Measurements from ENCODE around the gene ZNF511.

- no peak for TF ChIP-seq ZNF416 (tag by site-specific recombination; IDR thresholded peaks at IDR 0.05)
- peak; percentile 47; the same call in 1 of the 2 replicates for TF ChIP-seq CTCF (tag by site-specific recombination; IDR thresholded peaks at IDR 0.05)
- no peak; the same call in 1 of the 2 replicates for TF ChIP-seq ZNF37A (tag by site-specific recombination; IDR thresholded peaks at IDR 0.05)
- TF ChIP-seq, protein P1, sequence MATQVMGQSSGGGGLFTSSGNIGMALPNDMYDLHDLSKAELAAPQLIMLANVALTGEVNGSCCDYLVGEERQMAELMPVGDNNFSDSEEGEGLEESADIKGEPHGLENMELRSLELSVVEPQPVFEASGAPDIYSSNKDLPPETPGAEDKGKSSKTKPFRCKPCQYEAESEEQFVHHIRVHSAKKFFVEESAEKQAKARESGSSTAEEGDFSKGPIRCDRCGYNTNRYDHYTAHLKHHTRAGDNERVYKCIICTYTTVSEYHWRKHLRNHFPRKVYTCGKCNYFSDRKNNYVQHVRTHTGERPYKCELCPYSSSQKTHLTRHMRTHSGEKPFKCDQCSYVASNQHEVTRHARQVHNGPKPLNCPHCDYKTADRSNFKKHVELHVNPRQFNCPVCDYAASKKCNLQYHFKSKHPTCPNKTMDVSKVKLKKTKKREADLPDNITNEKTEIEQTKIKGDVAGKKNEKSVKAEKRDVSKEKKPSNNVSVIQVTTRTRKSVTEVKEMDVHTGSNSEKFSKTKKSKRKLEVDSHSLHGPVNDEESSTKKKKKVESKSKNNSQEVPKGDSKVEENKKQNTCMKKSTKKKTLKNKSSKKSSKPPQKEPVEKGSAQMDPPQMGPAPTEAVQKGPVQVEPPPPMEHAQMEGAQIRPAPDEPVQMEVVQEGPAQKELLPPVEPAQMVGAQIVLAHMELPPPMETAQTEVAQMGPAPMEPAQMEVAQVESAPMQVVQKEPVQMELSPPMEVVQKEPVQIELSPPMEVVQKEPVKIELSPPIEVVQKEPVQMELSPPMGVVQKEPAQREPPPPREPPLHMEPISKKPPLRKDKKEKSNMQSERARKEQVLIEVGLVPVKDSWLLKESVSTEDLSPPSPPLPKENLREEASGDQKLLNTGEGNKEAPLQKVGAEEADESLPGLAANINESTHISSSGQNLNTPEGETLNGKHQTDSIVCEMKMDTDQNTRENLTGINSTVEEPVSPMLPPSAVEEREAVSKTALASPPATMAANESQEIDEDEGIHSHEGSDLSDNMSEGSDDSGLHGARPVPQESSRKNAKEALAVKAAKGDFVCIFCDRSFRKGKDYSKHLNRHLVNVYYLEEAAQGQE (tag by site-specific recombination; IDR thresholded peaks at IDR 0.05), result no peak
- TF ChIP-seq BCL11A (tag by site-specific recombination; IDR thresholded peaks at IDR 0.05; ENCODE audit: low read depth), result no peak
- no peak for TF ChIP-seq SCRT1 (tag by site-specific recombination; IDR thresholded peaks at IDR 0.05; ENCODE audit: borderline replicate concordance)
These were observed at the start of gene ZNF511, which contains the start of gene TUBGCP2 for GRCh38 chr10:133308421-133309099.

Data from HEK293 (cell line).